Measurements from ENCODE around the gene MLST8.

The MLST8 gene

GRCh38 chr16:2194166-2194834 lies 11.0 kb upstream of the MLST8 start:
- H3K4me2 ChIP-seq (ENCODE audit: low read length), result no peak overlapping the region
- H3K4me3 ChIP-seq (ENCODE audit: low read length), result no peak overlapping the region
- no peaks in the 10 kb centered on the region for H3K36me3 ChIP-seq (ENCODE audit: insufficient read depth, low read length)
- H3K9me3 ChIP-seq (replicated peaks; ENCODE audit: low read length), result no peaks in the 10 kb centered on the region
- H3K27me3 ChIP-seq (ENCODE audit: control insufficient read depth, insufficient read depth, low read length), result peaks cover 38% of the 10 kb centered on the region
- no peaks in the 10 kb centered on the region for H3K4me1 ChIP-seq (ENCODE audit: control insufficient read depth, insufficient read depth, low read length)
- no peak overlapping the region for H3K9ac ChIP-seq (ENCODE audit: low read depth, low read length)

DNA sequence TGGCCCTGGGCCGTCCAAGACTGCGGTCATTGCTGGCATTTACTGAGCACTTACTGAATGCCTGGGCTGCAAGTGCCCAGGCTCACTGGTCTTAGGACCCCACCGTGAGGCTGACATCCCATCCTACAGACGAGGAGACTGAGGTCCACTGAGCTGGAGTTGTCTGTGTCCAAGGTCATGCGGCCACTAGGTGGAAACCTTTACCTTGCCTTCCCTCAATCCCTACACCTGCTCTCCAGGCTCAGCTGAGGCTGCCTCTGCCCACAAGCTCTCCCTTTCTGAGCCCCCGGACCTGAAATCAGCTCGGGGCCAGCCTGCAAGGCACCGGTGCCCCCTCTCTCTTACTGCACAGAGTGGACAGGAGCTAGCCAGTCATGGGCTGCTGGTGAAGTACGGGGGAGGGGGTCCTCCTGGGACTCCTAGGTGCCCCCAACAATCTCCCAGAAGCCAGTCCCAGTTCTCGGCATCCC lies 10.4 kb upstream of the MLST8 start:
- no peaks in the 10 kb centered on the region for H3K9me3 ChIP-seq (replicated peaks; ENCODE audit: low read length)
- no peak overlapping the region for H3K9ac ChIP-seq (ENCODE audit: low read depth, low read length)
- no peak overlapping the region for H3K4me2 ChIP-seq (ENCODE audit: low read length)
- peaks cover 38% of the 10 kb centered on the region for H3K27me3 ChIP-seq (ENCODE audit: control insufficient read depth, insufficient read depth, low read length)
- H3K36me3 ChIP-seq (ENCODE audit: insufficient read depth, low read length), result no peaks in the 10 kb centered on the region
- no peak overlapping the region for H3K4me3 ChIP-seq (ENCODE audit: low read length)
- no peaks in the 10 kb centered on the region for H3K4me1 ChIP-seq (ENCODE audit: control insufficient read depth, insufficient read depth, low read length)

DNA sequence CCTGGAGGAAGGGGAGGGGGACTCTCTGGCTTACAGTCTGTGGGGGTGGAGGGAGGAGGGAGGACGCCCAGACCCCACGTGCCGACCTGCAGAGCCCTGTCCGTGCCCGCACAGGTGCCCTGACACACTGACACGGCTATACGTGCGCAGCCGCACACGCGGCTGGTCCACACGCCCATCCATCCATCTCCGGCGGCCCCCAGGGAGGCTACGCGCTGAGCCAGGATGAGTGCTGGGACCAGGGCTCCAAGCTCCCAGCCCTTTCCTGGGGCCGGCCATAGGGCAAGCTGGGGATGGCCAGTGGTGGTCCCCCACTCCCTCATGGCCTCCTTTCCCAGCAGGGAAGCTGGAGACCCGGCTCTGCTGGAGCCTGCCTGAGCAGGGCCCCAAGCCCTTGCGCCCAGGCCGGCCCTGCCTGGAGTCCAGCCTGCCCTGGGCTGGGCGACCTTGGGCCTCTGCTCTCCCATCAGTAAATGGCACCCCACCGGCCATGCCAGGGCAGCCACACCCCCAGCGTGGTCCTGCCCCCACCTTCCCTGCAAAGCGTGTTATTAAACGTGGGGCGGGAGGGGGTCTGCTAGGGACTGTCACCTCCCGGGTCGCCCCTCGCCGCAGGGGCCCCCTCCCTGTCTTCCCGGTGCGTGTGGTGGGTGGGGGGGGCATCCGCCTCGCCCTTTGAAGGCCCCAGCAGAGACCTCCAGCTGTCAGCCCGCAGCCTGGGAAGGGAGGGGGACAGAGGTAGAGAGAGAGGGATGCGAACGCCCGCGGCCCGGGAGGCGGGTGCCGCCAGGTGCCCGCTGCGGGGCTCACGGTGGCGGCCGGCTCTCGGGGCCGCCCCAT lies 9.7 kb upstream of the MLST8 start:
- H3K27me3 ChIP-seq (ENCODE audit: control insufficient read depth, insufficient read depth, low read length), result peaks cover 42% of the 10 kb centered on the region
- peak overlapping the region; percentile 66 for H3K4me2 ChIP-seq (ENCODE audit: low read length)
- no peaks in the 10 kb centered on the region for H3K9me3 ChIP-seq (replicated peaks; ENCODE audit: low read length)
- H3K4me3 ChIP-seq (ENCODE audit: low read length), result peak overlapping the region; percentile 57
- H3K9ac ChIP-seq (ENCODE audit: low read depth, low read length), result no peak overlapping the region
- no peaks in the 10 kb centered on the region for H3K4me1 ChIP-seq (ENCODE audit: control insufficient read depth, insufficient read depth, low read length)
- H3K36me3 ChIP-seq (ENCODE audit: insufficient read depth, low read length), result no peaks in the 10 kb centered on the region

- Histone ChIP-seq H3K4me2 (ENCODE audit: low read length) (peak within 1 kb of the TSS; percentile 66), H3K9me3 (replicated peaks; ENCODE audit: low read length) (no peaks in the 10 kb centered on the region), H3K27me3 (ENCODE audit: control insufficient read depth, insufficient read depth, low read length) (peaks cover 42% of the 10 kb centered on the region), H3K4me1 (ENCODE audit: control insufficient read depth, insufficient read depth, low read length) (no peaks in the 10 kb centered on the region), H3K9ac (ENCODE audit: low read depth, low read length) (no peak within 1 kb of the TSS), H3K36me3 (ENCODE audit: insufficient read depth, low read length) (no peaks in the 10 kb centered on the region), H3K4me3 (ENCODE audit: low read length) (peak within 1 kb of the TSS; percentile 57)
Observed at GRCh38 chr16:2196162-2196980, 8.9 kb upstream of the MLST8 start, which contains the start of gene CASKIN1. CASKIN1 (minus strand) TSS chr16:2196605; CDS start chr16:2196432, 173 bp downstream.

DNA sequence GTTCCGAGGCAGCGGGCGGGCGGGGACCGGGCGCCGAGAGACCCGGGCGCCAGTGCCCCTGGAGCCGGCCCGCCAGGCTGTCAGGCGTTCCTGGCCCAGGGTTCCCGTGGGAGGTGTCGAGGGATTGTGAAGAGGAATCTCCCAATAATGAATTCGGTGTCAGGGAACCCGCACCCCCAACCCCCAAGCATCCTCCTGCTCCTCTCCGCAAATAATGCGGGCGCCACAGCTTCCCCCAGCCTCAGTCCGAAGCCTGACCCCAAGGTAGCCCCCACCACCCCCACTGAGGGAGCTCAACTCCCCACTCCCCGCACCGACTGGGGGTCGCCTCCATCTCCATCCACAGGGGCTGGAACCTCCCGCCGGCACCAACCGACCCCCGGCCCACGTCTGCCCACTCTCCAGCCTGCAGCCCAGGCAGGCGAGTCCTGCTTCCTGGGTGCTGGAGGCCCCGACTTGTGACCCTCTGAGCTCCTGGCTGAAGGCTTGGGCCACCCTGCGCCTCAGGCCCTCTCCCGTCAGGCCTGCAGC lies 8.2 kb upstream of the MLST8 start:
- H3K9ac ChIP-seq (ENCODE audit: low read depth, low read length), result no peak overlapping the region
- H3K27me3 ChIP-seq (ENCODE audit: control insufficient read depth, insufficient read depth, low read length), result peaks cover 42% of the 10 kb centered on the region
- H3K9me3 ChIP-seq (replicated peaks; ENCODE audit: low read length), result no peaks in the 10 kb centered on the region
- H3K4me2 ChIP-seq (ENCODE audit: low read length), result peak overlapping the region; percentile 56
- no peaks in the 10 kb centered on the region for H3K36me3 ChIP-seq (ENCODE audit: insufficient read depth, low read length)
- no peaks in the 10 kb centered on the region for H3K4me1 ChIP-seq (ENCODE audit: control insufficient read depth, insufficient read depth, low read length)
- H3K4me3 ChIP-seq (ENCODE audit: low read length), result no peak overlapping the region

DNA sequence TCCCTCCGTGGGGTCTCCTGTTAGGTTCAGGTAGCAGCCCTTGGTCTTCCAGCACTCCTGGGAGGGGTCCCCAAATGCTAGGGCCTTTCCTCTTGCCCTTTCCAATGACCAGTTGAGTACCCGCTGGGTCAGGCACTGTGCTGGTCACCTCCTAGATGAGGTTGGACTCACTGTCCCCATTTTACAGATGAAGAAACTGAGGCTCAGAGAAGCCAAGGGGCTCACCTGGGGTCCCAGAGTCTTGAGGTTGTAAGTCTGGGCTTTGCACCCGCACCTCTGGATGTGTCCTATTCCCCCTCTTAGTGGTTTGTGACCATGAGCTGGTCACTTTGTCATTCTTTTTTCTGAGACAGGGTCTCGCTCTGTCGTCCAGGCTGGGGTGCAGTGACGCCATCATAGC lies 7.5 kb upstream of the MLST8 start:
- H3K9me3 ChIP-seq (replicated peaks; ENCODE audit: low read length), result no peaks in the 10 kb centered on the region
- H3K36me3 ChIP-seq (ENCODE audit: insufficient read depth, low read length), result no peaks in the 10 kb centered on the region
- H3K4me3 ChIP-seq (ENCODE audit: low read length), result no peak overlapping the region
- H3K4me1 ChIP-seq (ENCODE audit: control insufficient read depth, insufficient read depth, low read length), result no peaks in the 10 kb centered on the region
- H3K27me3 ChIP-seq (ENCODE audit: control insufficient read depth, insufficient read depth, low read length), result peaks cover 42% of the 10 kb centered on the region
- no peak overlapping the region for H3K4me2 ChIP-seq (ENCODE audit: low read length)
- H3K9ac ChIP-seq (ENCODE audit: low read depth, low read length), result no peak overlapping the region

DNA sequence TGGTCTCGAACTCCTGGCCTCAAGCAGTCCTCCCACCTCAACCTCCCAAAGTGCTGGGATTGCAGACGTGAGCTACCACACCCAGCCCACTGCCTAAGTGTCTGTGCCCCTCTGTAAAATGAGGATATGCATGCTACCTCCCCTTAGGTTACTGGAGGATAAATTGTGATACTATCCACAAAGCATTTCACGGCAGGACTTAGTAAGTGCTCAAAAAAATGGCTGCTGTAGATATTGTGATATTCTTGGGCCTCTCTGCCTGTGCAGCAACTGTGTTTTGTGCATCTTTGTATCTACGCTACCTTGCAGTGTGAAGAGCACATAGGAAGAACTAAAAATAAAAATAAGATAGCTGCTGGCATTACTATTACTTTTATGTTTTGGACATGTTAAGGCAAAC lies 7.0 kb upstream of the MLST8 start:
- H3K4me2 ChIP-seq (ENCODE audit: low read length), result no peak overlapping the region
- H3K4me1 ChIP-seq (ENCODE audit: control insufficient read depth, insufficient read depth, low read length), result no peaks in the 10 kb centered on the region
- H3K36me3 ChIP-seq (ENCODE audit: insufficient read depth, low read length), result no peaks in the 10 kb centered on the region
- H3K4me3 ChIP-seq (ENCODE audit: low read length), result no peak overlapping the region
- no peaks in the 10 kb centered on the region for H3K9me3 ChIP-seq (replicated peaks; ENCODE audit: low read length)
- H3K27me3 ChIP-seq (ENCODE audit: control insufficient read depth, insufficient read depth, low read length), result peaks cover 42% of the 10 kb centered on the region
- no peak overlapping the region for H3K9ac ChIP-seq (ENCODE audit: low read depth, low read length)

DNA sequence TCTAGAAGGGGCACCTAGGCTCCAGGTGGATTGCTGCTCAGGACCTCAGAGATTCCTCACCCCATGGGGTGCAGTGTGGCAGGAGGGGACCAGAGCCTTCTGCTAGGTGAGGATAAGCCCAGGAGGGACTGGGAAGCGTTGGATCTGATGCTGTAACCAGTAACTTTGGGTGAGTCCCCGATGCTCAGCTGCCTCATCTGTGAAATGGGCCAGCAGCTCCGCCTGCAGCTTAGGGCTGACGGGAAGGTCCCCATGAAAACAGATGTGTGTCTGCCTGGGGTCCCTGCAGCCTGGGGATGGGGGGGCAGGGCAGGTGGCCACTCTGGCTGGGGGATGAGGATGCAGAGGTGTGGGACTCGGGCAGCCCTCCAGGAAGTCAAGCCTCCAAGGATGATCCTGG lies 6.2 kb upstream of the MLST8 start:
- no peaks in the 10 kb centered on the region for H3K9me3 ChIP-seq (replicated peaks; ENCODE audit: low read length)
- peaks cover 42% of the 10 kb centered on the region for H3K27me3 ChIP-seq (ENCODE audit: control insufficient read depth, insufficient read depth, low read length)
- no peaks in the 10 kb centered on the region for H3K4me1 ChIP-seq (ENCODE audit: control insufficient read depth, insufficient read depth, low read length)
- no peak overlapping the region for H3K4me2 ChIP-seq (ENCODE audit: low read length)
- H3K9ac ChIP-seq (ENCODE audit: low read depth, low read length), result no peak overlapping the region
- no peak overlapping the region for H3K4me3 ChIP-seq (ENCODE audit: low read length)
- H3K36me3 ChIP-seq (ENCODE audit: insufficient read depth, low read length), result no peaks in the 10 kb centered on the region

DNA sequence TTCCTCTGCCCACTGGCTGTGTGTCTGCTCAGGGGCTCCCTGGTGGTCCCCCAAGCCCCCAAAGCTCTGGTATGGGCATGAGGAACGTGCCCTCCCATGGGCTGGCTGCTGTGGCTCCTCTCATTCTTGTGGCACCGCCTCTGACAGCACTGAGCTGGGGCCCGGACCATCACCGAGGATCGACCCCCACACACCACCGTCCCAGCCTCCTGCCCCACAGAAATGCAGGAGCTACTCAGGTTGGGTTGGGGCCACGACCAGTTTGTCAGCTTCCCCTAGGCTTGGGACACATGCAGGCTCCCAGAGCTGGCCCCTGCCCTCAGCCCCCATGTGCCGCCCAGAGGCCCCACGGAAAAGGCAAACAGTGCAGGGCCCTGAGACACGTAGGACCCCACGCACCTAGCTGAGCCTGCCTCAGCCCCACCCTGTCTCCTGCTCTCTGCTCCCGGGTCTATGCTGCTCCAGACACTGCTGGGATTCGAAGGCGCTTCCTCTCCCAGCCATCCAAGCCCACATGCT lies 5.6 kb upstream of the MLST8 start:
- Histone ChIP-seq H3K9ac (ENCODE audit: low read depth, low read length) (no peak overlapping the region), H3K36me3 (ENCODE audit: insufficient read depth, low read length) (no peaks in the 10 kb centered on the region), H3K4me3 (ENCODE audit: low read length) (no peak overlapping the region), H3K27me3 (ENCODE audit: control insufficient read depth, insufficient read depth, low read length) (peaks cover 40% of the 10 kb centered on the region), H3K4me1 (ENCODE audit: control insufficient read depth, insufficient read depth, low read length) (peaks cover 2% of the 10 kb centered on the region), H3K9me3 (replicated peaks; ENCODE audit: low read length) (no peaks in the 10 kb centered on the region), H3K4me2 (ENCODE audit: low read length) (no peak overlapping the region)

GRCh38 chr16:2200313-2200712 lies 4.9 kb upstream of the MLST8 start:
- Histone ChIP-seq H3K4me3 (ENCODE audit: low read length) (no peak overlapping the region), H3K9ac (ENCODE audit: low read depth, low read length) (no peak overlapping the region), H3K27me3 (ENCODE audit: control insufficient read depth, insufficient read depth, low read length) (peaks cover 34% of the 10 kb centered on the region), H3K4me1 (ENCODE audit: control insufficient read depth, insufficient read depth, low read length) (peaks cover 4% of the 10 kb centered on the region), H3K9me3 (replicated peaks; ENCODE audit: low read length) (no peaks in the 10 kb centered on the region), H3K4me2 (ENCODE audit: low read length) (no peak overlapping the region), H3K36me3 (ENCODE audit: insufficient read depth, low read length) (no peaks in the 10 kb centered on the region)
